GM12878 (cell line): Measurements from ENCODE around the gene MCOLN2. TPM values are rescaled to one million over a fixed set of nuclear protein-coding genes. Genes with fewer than 3 reads are reported as not detected.

Experiments used
- ATAC-seq: fragments of 200-7000 bp; cut with Tn5 transposase; 3 replicates; pipeline ENCODE4 v1.9.1; 2020; ENCODE audit warnings: mild to moderate bottlenecking, moderate library complexity
- Bru-seq: library from RNA; stranded (reverse); fragments of 400-500 nt; gene quantifications from one replicate; lab custom pipeline; 2021; lab: Mats Ljungman, UMichigan
- BruChase-seq, 2 experiments: library from RNA; stranded (reverse); fragments of 400-500 nt; gene quantifications; one replicate each; lab custom pipeline; 2021; lab: Mats Ljungman, UMichigan
- BruUV-seq: library from RNA; stranded (reverse); fragments of 400-500 nt; replicated peaks from 2 replicates; lab custom pipeline; 2021; lab: Mats Ljungman, UMichigan
- CTCF ChIA-PET: fragments of 300-600 bp; sonication (Branson Sonifier 250); formaldehyde crosslinking; extraction: SDS; loops from one replicate; lab custom pipeline; 2021; ENCODE audit warnings: inconsistent platforms; lab: Yijun Ruan, JAX
- POLR2A ChIA-PET: fragments of 350-600 bp; formaldehyde crosslinking; extraction: SDS; loops from one replicate; lab custom pipeline; 2021; ENCODE audit warnings: inconsistent platforms; lab: Charles Lee
- RAD21 ChIA-PET: fragments of 300-600 bp; sonication (Branson Sonifier 250); formaldehyde crosslinking; loops from one replicate; lab custom pipeline; 2023; ENCODE audit warnings: antibody characterized with exemption; ENCODE audit not compliant: unreplicated experiment; lab: Charles Lee
- SMC1A ChIA-PET: fragments of 300-600 bp; sonication (Branson Sonifier 250); formaldehyde crosslinking; loops from one replicate; lab custom pipeline; 2023; ENCODE audit not compliant: unreplicated experiment, uncharacterized antibody; lab: Charles Lee
- DNase-seq: peaks from one replicate; pipeline ENCODE4 v3.0.0-alpha.2; 2011; ENCODE audit warnings: low read depth, low spot score
- FAIRE-seq: peaks from 3 replicates; lab custom pipeline; 2011; peaks lifted over from hg19 to GRCh38; lab: Jason Lieb, UNC
- H2AFZ ChIP-seq: 2 replicates; pipeline ENCODE4 v1.6.0; 2011; ENCODE audit warnings: low read depth, low read length, control low read depth; ENCODE audit not compliant: control insufficient read depth
- H3K27ac ChIP-seq: 2 replicates; pipeline ENCODE4 v1.5.1; 2011; ENCODE audit warnings: control low read depth; ENCODE audit not compliant: control insufficient read depth, insufficient read depth
- H3K27me3 ChIP-seq, 2 experiments: replicated peaks in 1 of 2; 2 replicates each; pipeline versions ENCODE4 v1.6.0 to v1.6.1; 2011; ENCODE audit warnings: low read length in 1 of 2; ENCODE audit not compliant: control insufficient read depth in 2 of 2, insufficient read depth in 2 of 2
- H3K36me3 ChIP-seq, 2 experiments: 2 replicates each; pipeline ENCODE4 v1.5.1; 2011; ENCODE audit warnings: low read length in 1 of 2; ENCODE audit not compliant: control insufficient read depth in 2 of 2, insufficient read depth in 2 of 2
- H3K4me1 ChIP-seq: 2 replicates; pipeline ENCODE4 v1.6.1; 2011; ENCODE audit warnings: mild to moderate bottlenecking, low read length, moderate library complexity, mixed read lengths; ENCODE audit not compliant: control insufficient read depth, insufficient read depth
- H3K4me2 ChIP-seq: 2 replicates; pipeline ENCODE4 v1.6.0; 2011; ENCODE audit warnings: control low read depth; ENCODE audit not compliant: control insufficient read depth, insufficient read depth
- H3K4me3 ChIP-seq: fragments of 200-600 bp; sonication (generic); 2 replicates; pipeline ENCODE4 v1.5.1; 2016
- H3K79me2 ChIP-seq: 2 replicates; pipeline ENCODE4 v1.6.0; 2011; ENCODE audit warnings: low read length; ENCODE audit not compliant: control insufficient read depth, insufficient read depth
- H3K9ac ChIP-seq: 2 replicates; pipeline ENCODE4 v1.8.0; 2011; ENCODE audit warnings: low read length, control low read depth, mixed read lengths; ENCODE audit not compliant: control insufficient read depth, insufficient read depth
- H3K9me3 ChIP-seq: replicated peaks from 3 replicates; pipeline ENCODE4 v1.5.1; 2011; ENCODE audit warnings: mild to moderate bottlenecking, low read length; ENCODE audit not compliant: control insufficient read depth, insufficient read depth
- H4K20me1 ChIP-seq: 2 replicates; pipeline ENCODE4 v1.6.0; 2011; ENCODE audit not compliant: control insufficient read depth, insufficient read depth
- ESRRA ChIP-seq: IDR thresholded peaks from 2 replicates; pipeline ENCODE4 v1.6.1; 2012; ENCODE audit warnings: mild to moderate bottlenecking, low read length, improper control_type of control experiment
- ETV6 ChIP-seq, 2 experiments: fragments of 450-650 bp in 1 of 2; IDR thresholded peaks in 1 of 2; conservative IDR thresholded peaks in 1 of 2; 2 replicates each; pipeline ENCODE4 v1.6.1; 2014; ENCODE audit warnings: antibody characterized with exemption in 1 of 2, borderline replicate concordance in 1 of 2, low read depth in 1 of 2, mild to moderate bottlenecking in 1 of 2, moderate library complexity in 1 of 2
- IKZF1 ChIP-seq: fragments of 450-650 bp; conservative IDR thresholded peaks from 2 replicates; pipeline ENCODE4 v1.6.1; 2017; ENCODE audit warnings: antibody characterized with exemption, mild to moderate bottlenecking
- MXI1 ChIP-seq: fragments of 150-350 bp; IDR thresholded peaks from 2 replicates; pipeline ENCODE4 v1.6.1; 2011; ENCODE audit warnings: low read depth, mild to moderate bottlenecking, inconsistent platforms, low read length, improper control_type of control experiment
- PML ChIP-seq: IDR thresholded peaks from 2 replicates; pipeline ENCODE4 v1.6.1; 2012; ENCODE audit warnings: low read length, inconsistent platforms
- SMARCA5 ChIP-seq: fragments of 450-650 bp; IDR thresholded peaks from 2 replicates; pipeline ENCODE4 v1.6.1; 2017; ENCODE audit warnings: mild to moderate bottlenecking
- YY1 ChIP-seq: IDR thresholded peaks from 2 replicates; pipeline ENCODE4 v1.6.1; 2011; ENCODE audit warnings: low read depth, mild to moderate bottlenecking, low read length
- WGBS: methylation state at CpG from one replicate; pipeline ENCODE4 v1.1.6; 2016; ENCODE audit warnings: low lambda C conversion rate; ENCODE audit not compliant: insufficient replicate concordance, insufficient coverage; ENCODE audit errors: missing lambda C conversion rate; 5-methylcytosine and 5-hydroxymethylcytosine counted together
- in situ Hi-C: fragments of 300-500 bp; cut with MboI; formaldehyde crosslinking; loops from 9 replicates; pipeline ENCODE4 v1.14.3; 2018; ENCODE audit warnings: mixed read lengths
- intact Hi-C: fragments of 100-400 bp; cut with micrococcal nuclease; formaldehyde crosslinking; loops from one replicate; pipeline ENCODE4 v1.14.2; 2022; ENCODE audit not compliant: unreplicated experiment
- long read RNA-seq, 2 experiments: library from polyadenylated mRNA; unstranded; transcript quantifications; one replicate each; pipeline ENCODE4 v2.0.0, GENCODE V29; 2019 to 2020
- polyA minus RNA-seq, 3 experiments: library from RNA; depleted of rRNA, polyadenylated mRNA; stranded (reverse); fragments of >200 nt; gene quantifications; 2 replicates each; pipeline ENCODE4 v1.2.3, GENCODE V29; 2011
- polyA plus RNA-seq, 11 experiments: library from polyadenylated mRNA; depleted of rRNA in 4 of 11; unstranded in 6 of 11; stranded (reverse) in 5 of 11; fragments of >200 nt; fragmentation: Nextera tagmentation in 4 of 11; fragmentation: Illumina TruSeq in 1 of 11; extraction: Ambion mirVana in 4 of 11; extraction: Trizol in 1 of 11; gene quantifications; 1 replicate in 1 of 11; 2 replicates in 10 of 11; pipeline versions ENCODE4 v1.2.1 to v1.2.3, GENCODE V29; 2011 to 2016; ENCODE audit warnings: inconsistent platforms in 2 of 11, missing spikeins in 2 of 11, low read depth in 1 of 11
- total RNA-seq, 4 experiments: library from RNA; depleted of rRNA in 3 of 4; stranded (reverse); fragments of >200 nt in 3 of 4; fragmentation: Illumina TruSeq in 1 of 4; extraction: Trizol in 1 of 4; gene quantifications; 2 replicates each; pipeline versions ENCODE4 v1.2.1 to v1.2.3, GENCODE V29; 2013 to 2021
- TF ChIP-seq, protein P1 (sequence below): fragments of 450-650 bp; formaldehyde crosslinking; IDR thresholded peaks from 2 replicates; pipeline ENCODE4 v1.4.0; 2020; ENCODE audit warnings: mild to moderate bottlenecking, moderate library complexity
- TF ChIP-seq, protein P2 (sequence below): fragments of 450-650 bp; IDR thresholded peaks from 2 replicates; pipeline ENCODE4 v1.6.1; 2016; ENCODE audit warnings: mild to moderate bottlenecking

MCOLN2 gene
- 522 and 548 TPM in 2 replicates for total RNA-seq (2013; cell fraction: nucleolus; rRNA removed)
- 228 and 233 TPM in 2 replicates for total RNA-seq (2014; rRNA removed)
- 109 and 114 TPM in 2 replicates for total RNA-seq (2014; rRNA removed; fragmentation: Illumina TruSeq; extraction: Trizol)
- 103 and 110 TPM in 2 replicates for total RNA-seq (2021)
- polyA plus RNA-seq (2011; ENCODE audit: low read depth) = 84.9 TPM
- 165 and 228 TPM in 2 replicates for polyA plus RNA-seq (2011; rRNA removed)
- 83.5 and 87.5 TPM in 2 replicates for polyA plus RNA-seq (2011; cell fraction: cytosol; rRNA removed)
- polyA plus RNA-seq (2011; cell fraction: nucleus; rRNA removed) = 296 and 374 TPM in 2 replicates
- polyA plus RNA-seq (2012) = 66.6 and 97.7 TPM in 2 replicates
- 116 and 143 TPM in 2 replicates for polyA plus RNA-seq (2014; fragmentation: Illumina TruSeq; extraction: Trizol)
- 10 to 100 TPM; 25.9 to 46.7 TPM for polyA plus RNA-seq (2014; fragmentation: Nextera tagmentation; extraction: Ambion mirVana)
- polyA plus RNA-seq (2014; rRNA removed) = 189 and 218 TPM in 2 replicates
- 100 to 1,000 TPM; 105 to 106 TPM for polyA plus RNA-seq (2016; fragmentation: Nextera tagmentation; extraction: Ambion mirVana)
- 87.4 and 94.8 TPM in 2 replicates for polyA minus RNA-seq (2011; rRNA and poly(A)+ RNA removed)
- polyA minus RNA-seq (2011; cell fraction: cytosol; rRNA and poly(A)+ RNA removed) = 40.2 and 47.3 TPM in 2 replicates
- polyA minus RNA-seq (2011; cell fraction: nucleus; rRNA and poly(A)+ RNA removed) = 184 and 227 TPM in 2 replicates
- percentile 99 among the genes with signal in this experiment for Bru-seq, nascent RNA
- BruChase-seq, experiment 1, labeled RNA remaining after a 6-hour chase = percentile 99 among the genes with signal in this experiment
- BruChase-seq, experiment 2, labeled RNA remaining after a 2-hour chase = percentile 99 among the genes with signal in this experiment
- long read RNA-seq, experiment 1, transcript MCOLN2-202 (14 exons, 2,871 nt) = major isoform, 22 of 57 reads
- long read RNA-seq, experiment 1, partial matches to known transcripts = 8 of 57 reads
- long read RNA-seq, experiment 1, other reads (novel, unspliced or antisense) = 26 of 57 reads
- long read RNA-seq, experiment 2, transcript MCOLN2-202 (14 exons, 2,871 nt) = major isoform, 408 of 868 reads
- long read RNA-seq, experiment 2, transcript MCOLN2-201 (14 exons, 1,729 nt) = minor isoform, 59 of 868 reads
- long read RNA-seq, experiment 2, transcript MCOLN2-204 (2 exons, 583 nt) = minor isoform, 8 of 868 reads
- long read RNA-seq, experiment 2, transcript MCOLN2-205 (12 exons, 1,710 nt) = minor isoform, 6 of 868 reads
- long read RNA-seq, experiment 2, partial matches to known transcripts = 102 of 868 reads
- long read RNA-seq, experiment 2, other reads (novel, unspliced or antisense) = 285 of 868 reads

DNA sequence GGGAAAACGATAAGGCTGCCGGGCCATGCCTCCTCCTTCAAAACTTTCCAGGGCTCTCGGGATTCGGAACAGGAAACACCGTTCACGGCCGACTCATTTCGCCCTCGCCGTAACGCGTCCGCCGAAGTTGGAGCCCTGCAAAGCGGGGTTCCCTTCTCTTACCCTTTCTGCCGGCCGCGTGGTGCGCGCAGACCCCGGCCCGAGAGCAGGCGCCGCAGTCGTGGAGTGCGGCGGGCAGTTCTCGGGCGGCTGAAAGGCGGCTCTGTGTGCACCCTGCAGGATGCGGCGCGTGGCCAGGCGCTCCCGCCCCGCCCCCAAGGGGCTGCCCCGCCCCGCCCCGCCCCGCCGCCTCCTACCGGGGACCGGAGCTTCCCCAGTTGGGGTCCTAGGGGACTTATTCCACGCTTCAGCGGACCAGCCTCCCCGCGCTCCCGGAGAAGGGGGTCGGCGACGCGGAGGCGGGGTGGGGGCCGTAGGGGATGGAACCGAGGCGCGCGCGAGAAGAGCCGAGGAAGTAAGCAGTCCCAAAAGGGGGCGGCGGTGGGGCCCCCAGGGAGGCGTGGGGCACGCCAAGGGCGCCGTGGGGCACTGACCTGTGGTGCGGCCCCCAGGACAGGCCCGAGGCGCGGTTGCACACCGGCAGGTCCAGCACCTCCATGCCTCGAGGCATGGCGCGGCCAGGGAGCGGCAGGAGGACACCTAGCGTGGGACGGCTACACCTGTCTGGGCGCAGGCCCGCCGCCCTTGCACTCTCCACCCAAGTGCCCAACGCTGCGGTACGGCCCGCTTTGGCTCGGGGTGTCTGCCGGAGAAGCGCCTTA, at the start of gene MCOLN2:
MCOLN2 (minus strand) TSS at position 268 of the 821 bp plus-strand sequence; CDS start at position 27, 241 bp downstream.
- peak within 1 kb of the TSS; percentile 95 for H3K4me2 ChIP-seq
- H3K27ac ChIP-seq = peak within 1 kb of the TSS; percentile 99
- intact Hi-C loops = loop anchor here (2.0 to 10.0 kb wide), 3 partner anchors 30 to 422 kb away; partner anchors contain the start of gene CTBS
- no peaks in the 10 kb centered on the region for H3K27me3 ChIP-seq
- ChIA-PET POLR2A (interaction anchor here (0.7 to 3.6 kb wide), 3 partner anchors 13 to 24 kb away, joined by 3 to 48 read pairs (median 3); no protein-coding TSS in a partner anchor), SMC1A (interaction anchor here (2.3 to 4.1 kb wide), 4 partner anchors 26 to 52 kb away, joined by 10 to 61 read pairs (median 43); no protein-coding TSS in a partner anchor), RAD21 (interaction anchor here (1.5 to 7.2 kb wide), 7 partner anchors 21 to 52 kb away, joined by 3 to 62 read pairs (median 38); no protein-coding TSS in a partner anchor), CTCF (interaction anchor here (0.6 to 3.7 kb wide), 5 partner anchors 23 to 52 kb away, joined by 3 to 49 read pairs (median 7); no protein-coding TSS in a partner anchor)
- H4K20me1 ChIP-seq = no peaks in the 10 kb centered on the region
- peak within 1 kb of the TSS; percentile 97 for H3K9ac ChIP-seq
- peak within 1 kb of the TSS; percentile 62 for H2AFZ ChIP-seq
- H3K9me3 ChIP-seq = no peaks in the 10 kb centered on the region; the same call in 2 of the 3 replicates
- in situ Hi-C loops = loop anchor here (25.0 kb wide), 1 partner anchor 1915 kb away; the partner anchor contains the start of genes HS2ST1 and SELENOF
- 0 out of 4 replicates have a peak, but pooled peaks cover 0 to 2% of the 10 kb centered on the region in 2 experiments for H3K36me3 ChIP-seq
- BruUV-seq = no TSS peak
- H3K4me1 ChIP-seq = 0 out of 2 replicates have a peak, but pooled peaks cover 4% of the 10 kb centered on the region
- under 1% methylated on average over 41 of the region's 87 CpGs for WGBS
- no peak for FAIRE-seq
- H3K4me3 ChIP-seq = peak within 1 kb of the TSS; percentile 95
- peak; percentile 71 for ATAC-seq
- peaks cover 85% of the 10 kb centered on the region for H3K79me2 ChIP-seq
- DNase-seq = no peak
- TF ChIP-seq MXI1 = peak; percentile 38; the same call in 1 of the 2 replicates
- TF ChIP-seq YY1 = peak; percentile 11; the same call in 1 of the 2 replicates
- TF ChIP-seq, protein P1, sequence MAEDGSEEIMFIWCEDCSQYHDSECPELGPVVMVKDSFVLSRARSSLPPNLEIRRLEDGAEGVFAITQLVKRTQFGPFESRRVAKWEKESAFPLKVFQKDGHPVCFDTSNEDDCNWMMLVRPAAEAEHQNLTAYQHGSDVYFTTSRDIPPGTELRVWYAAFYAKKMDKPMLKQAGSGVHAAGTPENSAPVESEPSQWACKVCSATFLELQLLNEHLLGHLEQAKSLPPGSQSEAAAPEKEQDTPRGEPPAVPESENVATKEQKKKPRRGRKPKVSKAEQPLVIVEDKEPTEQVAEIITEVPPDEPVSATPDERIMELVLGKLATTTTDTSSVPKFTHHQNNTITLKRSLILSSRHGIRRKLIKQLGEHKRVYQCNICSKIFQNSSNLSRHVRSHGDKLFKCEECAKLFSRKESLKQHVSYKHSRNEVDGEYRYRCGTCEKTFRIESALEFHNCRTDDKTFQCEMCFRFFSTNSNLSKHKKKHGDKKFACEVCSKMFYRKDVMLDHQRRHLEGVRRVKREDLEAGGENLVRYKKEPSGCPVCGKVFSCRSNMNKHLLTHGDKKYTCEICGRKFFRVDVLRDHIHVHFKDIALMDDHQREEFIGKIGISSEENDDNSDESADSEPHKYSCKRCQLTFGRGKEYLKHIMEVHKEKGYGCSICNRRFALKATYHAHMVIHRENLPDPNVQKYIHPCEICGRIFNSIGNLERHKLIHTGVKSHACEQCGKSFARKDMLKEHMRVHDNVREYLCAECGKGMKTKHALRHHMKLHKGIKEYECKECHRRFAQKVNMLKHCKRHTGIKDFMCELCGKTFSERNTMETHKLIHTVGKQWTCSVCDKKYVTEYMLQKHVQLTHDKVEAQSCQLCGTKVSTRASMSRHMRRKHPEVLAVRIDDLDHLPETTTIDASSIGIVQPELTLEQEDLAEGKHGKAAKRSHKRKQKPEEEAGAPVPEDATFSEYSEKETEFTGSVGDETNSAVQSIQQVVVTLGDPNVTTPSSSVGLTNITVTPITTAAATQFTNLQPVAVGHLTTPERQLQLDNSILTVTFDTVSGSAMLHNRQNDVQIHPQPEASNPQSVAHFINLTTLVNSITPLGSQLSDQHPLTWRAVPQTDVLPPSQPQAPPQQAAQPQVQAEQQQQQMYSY (CRISPR knock-in tag) = no peak
- no peak; a peak in 1 of 4 replicates for TF ChIP-seq ETV6 (conservative IDR thresholded peaks at IDR 0.05 in 1 of 2, IDR thresholded peaks at IDR 0.05 in 1 of 2; ENCODE audit: borderline replicate concordance in 1 of 2, low read depth in 1 of 2)
- TF ChIP-seq, protein P2, sequence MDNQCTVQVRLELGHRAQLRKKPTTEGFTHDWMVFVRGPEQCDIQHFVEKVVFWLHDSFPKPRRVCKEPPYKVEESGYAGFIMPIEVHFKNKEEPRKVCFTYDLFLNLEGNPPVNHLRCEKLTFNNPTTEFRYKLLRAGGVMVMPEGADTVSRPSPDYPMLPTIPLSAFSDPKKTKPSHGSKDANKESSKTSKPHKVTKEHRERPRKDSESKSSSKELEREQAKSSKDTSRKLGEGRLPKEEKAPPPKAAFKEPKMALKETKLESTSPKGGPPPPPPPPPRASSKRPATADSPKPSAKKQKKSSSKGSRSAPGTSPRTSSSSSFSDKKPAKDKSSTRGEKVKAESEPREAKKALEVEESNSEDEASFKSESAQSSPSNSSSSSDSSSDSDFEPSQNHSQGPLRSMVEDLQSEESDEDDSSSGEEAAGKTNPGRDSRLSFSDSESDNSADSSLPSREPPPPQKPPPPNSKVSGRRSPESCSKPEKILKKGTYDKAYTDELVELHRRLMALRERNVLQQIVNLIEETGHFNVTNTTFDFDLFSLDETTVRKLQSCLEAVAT = peak; percentile 39; the same call in 1 of the 2 replicates
- no peak for TF ChIP-seq PML
- no peak for TF ChIP-seq ESRRA
- no peak; the same call in 1 of the 2 replicates for TF ChIP-seq SMARCA5
- TF ChIP-seq IKZF1 = peak; percentile 45
